A549 treated with Hydrocortisone at 1 μM for 4 hours (cell line): ENCODE measurements around the gene CCDC24. TPM values are rescaled to one million over a fixed set of nuclear protein-coding genes. Genes with fewer than 3 reads are reported as not detected.

Experiments used
- total RNA-seq: library from RNA; stranded (reverse); fragments of 200-300 nt; extraction: Qiagen RNA extraction; gene quantifications from 5 replicates; pipeline ENCODE4 v1.2.3, GENCODE V29; 2022

Gene CCDC24
- total RNA-seq = 6.4 to 8.1 TPM (median 7.5 TPM) in 5 replicates

GRCh38 chr1:43991476-43992231, at the start of gene CCDC24:
Gene CCDC24 (plus strand): TSS chr1:43991599. CDS start chr1:43991879, 280 bp downstream.

GRCh38 chr1:43946236-43947060, 45.0 kb upstream of the CCDC24 start, which contains the start of gene IPO13:
Gene IPO13 (plus strand): TSS chr1:43946950. CDS start chr1:43947601, 651 bp downstream.

GRCh38 chr1:43969746-43970466, 21.5 kb upstream of the CCDC24 start, which contains the start of gene DPH2:
Gene DPH2 (plus strand): TSS chr1:43970010. CDS start chr1:43970176, 166 bp downstream.

GRCh38 chr1:43974443-43975248, 16.8 kb upstream of the CCDC24 start, which contains the start of gene ATP6V0B:
Gene ATP6V0B (plus strand): TSS chr1:43974960. CDS start chr1:43975041, 81 bp downstream.

GRCh38 chr1:43978551-43979260, 12.7 kb upstream of the CCDC24 start, which contains the start of gene B4GALT2:
Gene B4GALT2 (plus strand): TSS chr1:43979210. CDS start chr1:43981161, 1,951 bp downstream.

GRCh38 chr1:44031252-44032169, 40.1 kb downstream of the CCDC24 start, which contains the start of gene SLC6A9:
Gene SLC6A9 (minus strand): TSS chr1:44031462. CDS start chr1:44024277, 7,185 bp downstream.

Other genes with a start within 250 kb of the CCDC24 start
- 0.07 to 0.46 TPM (median 0.22 TPM) in 5 replicates for gene ARTN, start 57.8 kb upstream of the CCDC24 start, total RNA-seq
- 15.0 to 16.0 TPM (median 15.7 TPM) in 5 replicates for gene IPO13, start 44.6 kb upstream of the CCDC24 start, total RNA-seq
- 34.8 to 42.5 TPM (median 35.4 TPM) in 5 replicates for gene DPH2, start 21.6 kb upstream of the CCDC24 start, total RNA-seq
- gene ATP6V0B, start 16.6 kb upstream of the CCDC24 start, total RNA-seq = 102 to 159 TPM (median 138 TPM) in 5 replicates
- 57.0 to 69.1 TPM (median 68.3 TPM) in 5 replicates for gene B4GALT2, start 12.4 kb upstream of the CCDC24 start, total RNA-seq
- 12.6 to 15.0 TPM (median 13.9 TPM) in 5 replicates for gene SLC6A9, start 39.9 kb downstream of the CCDC24 start, total RNA-seq
- gene KLF17, start 127.2 kb downstream of the CCDC24 start, total RNA-seq = 0.32 to 0.76 TPM (median 0.47 TPM) in 5 replicates
- 0.03 to 0.05 TPM in 2 of 5 replicates, not detected in the others for gene KLF18, start 150.0 kb downstream of the CCDC24 start, total RNA-seq
- gene DMAP1, start 221.9 kb downstream of the CCDC24 start, total RNA-seq = 18.7 to 22.4 TPM (median 19.0 TPM) in 5 replicates